GM19372 (cell line): ENCODE data around the gene OR6J1.
"Not testable (repeated sequence)": the region's sequence is repeated elsewhere in the genome, so short reads cannot be mapped to it uniquely, and the experiment has no call there.

Experiments
- ATAC-seq: cut with Tn5 transposase; IDR thresholded peaks from one replicate; pipeline ENCODE4 v1.9.1; 2021; ENCODE audit warnings: mild to moderate bottlenecking, low read depth, moderate library complexity; ENCODE audit not compliant: unreplicated experiment

The OR6J1 gene

DNA sequence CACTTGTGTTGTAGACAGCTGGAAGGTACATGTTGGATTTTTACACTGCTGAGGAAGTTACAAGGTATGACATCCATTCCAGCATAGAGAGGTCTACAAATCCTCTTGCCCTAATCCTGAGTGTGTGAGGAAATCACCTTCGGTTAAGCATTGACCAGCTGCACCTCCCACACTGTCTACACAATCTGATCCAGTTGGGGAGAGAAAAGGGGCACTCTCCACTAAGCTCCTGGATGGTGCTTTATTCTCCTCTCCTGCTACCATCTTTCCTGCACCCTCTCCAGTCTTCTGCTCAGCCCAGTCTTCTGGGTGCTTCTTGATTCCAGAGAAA, at the start of gene OR6J1:
OR6J1 (minus strand) TSS at position 48 of the 331 bp plus-strand sequence. CDS start 9,541 bp downstream, outside the sequence.
- ATAC-seq, result no peak

DNA sequence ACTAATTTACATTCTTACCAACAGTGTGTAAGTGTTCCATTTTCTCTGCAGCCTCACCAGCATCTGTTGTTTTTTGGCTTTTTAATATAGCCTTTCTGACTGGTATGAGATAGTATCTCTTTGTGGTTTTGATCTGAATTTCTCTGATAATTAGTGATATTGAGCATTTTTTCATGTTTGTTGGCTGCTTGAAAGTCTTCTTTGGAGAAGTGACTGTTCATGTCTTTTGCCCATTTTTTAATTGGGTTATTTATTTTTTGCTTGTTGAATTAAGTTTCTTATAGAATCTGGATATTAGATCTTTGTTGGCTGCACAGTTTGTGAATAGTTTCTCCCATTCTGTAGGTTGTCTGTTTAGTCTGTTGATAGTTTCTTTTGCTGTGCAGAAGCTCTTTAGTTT, 48.0 kb upstream of the OR6J1 start:
- no peak for ATAC-seq

DNA sequence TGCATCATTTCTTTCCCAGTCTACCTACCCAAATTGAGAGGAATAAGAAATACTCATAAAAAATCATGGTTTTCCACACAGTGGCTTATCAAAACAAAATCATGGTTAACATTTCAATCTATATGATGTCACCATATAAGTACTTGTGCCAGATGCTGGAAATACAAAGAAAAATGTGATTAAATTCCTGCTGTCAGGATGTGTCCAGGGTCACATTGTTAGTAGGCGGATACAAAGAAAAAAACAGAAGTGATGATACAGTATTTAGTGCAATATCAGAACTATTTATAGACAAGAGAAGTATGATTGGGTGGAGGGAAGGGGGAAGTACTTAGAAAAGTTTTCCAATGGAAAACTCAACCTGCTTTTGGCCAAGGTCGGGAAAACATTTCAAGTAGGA, 47.0 kb upstream of the OR6J1 start:
- no peak for ATAC-seq

GRCh38 chr14:22689199-22689598, 45.0 kb upstream of the OR6J1 start:
- no peak for ATAC-seq

GRCh38 chr14:22687969-22688368, 43.8 kb upstream of the OR6J1 start:
- not testable (repeated sequence) for ATAC-seq

- not testable (repeated sequence) for ATAC-seq
These were observed 42.0 kb upstream of the OR6J1 start for GRCh38 chr14:22686176-22686611.

- no peak for ATAC-seq
These were observed 41.3 kb upstream of the OR6J1 start for GRCh38 chr14:22685467-22685866.

- ATAC-seq, result not testable (repeated sequence)
These were observed 39.3 kb upstream of the OR6J1 start for GRCh38 chr14:22683428-22683827.

- no peak for ATAC-seq
These were observed 34.1 kb upstream of the OR6J1 start for GRCh38 chr14:22678221-22678620.

DNA sequence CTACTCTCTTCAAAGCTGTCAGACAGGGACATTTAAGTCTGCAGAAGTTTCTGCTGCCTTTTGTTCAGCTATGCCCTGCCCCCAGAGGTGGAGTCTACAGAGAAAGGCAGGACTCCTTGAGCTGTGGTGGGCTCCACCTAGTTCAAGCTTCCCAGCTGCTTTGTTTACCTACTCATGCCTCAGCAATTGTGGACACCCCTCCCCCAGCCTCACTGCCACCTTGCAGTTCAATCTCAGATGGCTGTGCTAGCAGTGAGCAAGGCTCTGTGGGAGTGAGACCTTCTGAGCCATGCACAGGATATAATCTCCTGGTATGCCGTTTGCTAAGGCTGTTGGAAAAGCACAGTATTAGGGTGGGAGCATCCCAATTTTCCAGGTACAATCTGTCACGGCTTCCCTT, 33.4 kb upstream of the OR6J1 start:
- ATAC-seq, result not testable (repeated sequence)

GRCh38 chr14:22671622-22672021, 27.5 kb upstream of the OR6J1 start:
- no peak for ATAC-seq

- ATAC-seq, result no peak
These were observed 24.7 kb upstream of the OR6J1 start for GRCh38 chr14:22668863-22669262.

GRCh38 chr14:22668417-22668816, 24.3 kb upstream of the OR6J1 start:
- no peak for ATAC-seq

GRCh38 chr14:22667881-22668280, 23.7 kb upstream of the OR6J1 start:
- no peak for ATAC-seq

GRCh38 chr14:22666203-22666893, 22.2 kb upstream of the OR6J1 start:
- no peak for ATAC-seq

- no peak for ATAC-seq
These were observed 20.1 kb upstream of the OR6J1 start for GRCh38 chr14:22664261-22664660.

DNA sequence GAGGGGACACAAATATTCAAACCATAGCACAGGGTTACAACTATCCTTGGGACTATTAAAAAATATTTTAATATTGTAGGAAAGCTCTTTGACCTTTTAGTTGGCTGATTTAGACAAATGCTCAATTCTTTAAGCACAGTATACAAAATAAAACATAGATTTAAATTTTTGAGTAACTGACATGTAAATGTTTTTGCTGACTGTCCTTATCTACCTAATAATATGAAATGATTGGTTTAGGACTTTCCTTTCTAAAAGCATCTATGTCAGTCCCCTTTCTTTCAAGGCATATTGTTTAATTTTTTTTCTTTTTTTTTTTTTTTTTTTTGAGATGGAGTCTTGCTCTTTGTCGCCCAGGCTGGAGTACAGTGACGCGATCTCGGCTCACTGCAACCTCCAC, 16.5 kb upstream of the OR6J1 start:
- ATAC-seq, result no peak

DNA sequence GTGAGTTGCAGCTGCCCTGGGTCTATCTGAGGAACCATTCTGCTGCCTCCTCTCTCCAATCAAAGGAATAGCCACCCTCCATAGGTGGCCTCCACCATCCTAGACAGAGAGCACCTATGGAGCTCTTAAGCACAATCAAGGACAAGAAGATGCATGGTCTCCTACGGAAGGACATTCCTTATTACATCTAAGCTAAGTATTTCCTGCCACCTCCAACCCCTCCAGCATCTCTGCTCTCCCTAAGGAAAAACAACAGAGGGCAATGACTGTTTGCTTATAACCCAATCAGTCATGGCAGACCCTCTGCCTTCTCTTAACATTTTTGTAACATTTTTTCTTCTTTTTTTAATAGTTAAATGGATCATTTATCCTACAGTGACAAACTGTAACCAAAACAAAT, 14.8 kb upstream of the OR6J1 start:
- no peak for ATAC-seq

GRCh38 chr14:22657861-22658260, 13.7 kb upstream of the OR6J1 start:
- no peak for ATAC-seq

GRCh38 chr14:22656945-22657731, 13.0 kb upstream of the OR6J1 start:
- ATAC-seq, result no peak

DNA sequence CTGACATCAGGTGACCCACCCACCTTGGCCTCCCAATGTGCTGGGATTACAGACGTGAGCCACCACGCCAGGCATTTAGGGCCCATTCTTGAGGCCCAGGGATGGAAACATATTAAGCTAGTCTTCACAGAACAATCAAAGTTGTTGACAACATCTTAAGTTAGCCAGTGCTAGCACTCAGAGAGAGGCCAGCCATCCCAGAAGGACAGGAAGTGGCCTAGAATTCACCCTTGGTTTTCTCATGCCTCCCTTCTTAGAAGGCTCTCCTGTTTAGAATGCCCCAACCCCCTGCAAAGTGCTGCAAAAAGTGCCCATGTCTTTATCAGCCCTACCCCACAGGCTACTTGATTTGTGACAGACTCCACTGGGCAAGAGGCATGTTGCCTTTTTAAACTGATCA, 12.1 kb upstream of the OR6J1 start:
- ATAC-seq, result no peak

- no peak for ATAC-seq
These were observed 9.0 kb upstream of the OR6J1 start for GRCh38 chr14:22653012-22653621.
